ENCODE results near the gene SOD3. TPM values are rescaled to one million over a fixed set of nuclear protein-coding genes. Genes with fewer than 3 reads are reported as not detected.
A peak's percentile ranks its signal among the peaks of the same experiment; 100 is the strongest.

The SOD3 gene
- total RNA-seq, 2 donors from 2014 or later, result 227 to 300 TPM

DNA sequence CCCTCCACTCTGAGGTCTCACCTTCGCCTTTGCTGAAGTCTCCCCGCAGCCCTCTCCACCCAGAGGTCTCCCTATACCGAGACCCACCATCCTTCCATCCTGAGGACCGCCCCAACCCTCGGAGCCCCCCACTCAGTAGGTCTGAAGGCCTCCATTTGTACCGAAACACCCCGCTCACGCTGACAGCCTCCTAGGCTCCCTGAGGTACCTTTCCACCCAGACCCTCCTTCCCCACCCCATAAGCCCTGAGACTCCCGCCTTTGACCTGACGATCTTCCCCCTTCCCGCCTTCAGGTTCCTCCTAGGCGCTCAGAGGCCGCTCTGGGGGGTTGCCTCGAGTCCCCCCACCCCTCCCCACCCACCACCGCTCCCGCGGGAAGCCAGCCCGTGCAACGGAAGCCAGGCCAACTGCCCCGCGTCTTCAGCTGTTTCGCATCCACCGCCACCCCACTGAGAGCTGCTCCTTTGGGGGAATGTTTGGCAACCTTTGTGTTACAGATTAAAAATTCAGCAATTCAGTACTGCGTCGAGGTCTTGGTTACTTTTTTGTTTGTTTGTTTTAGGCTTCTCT is 5.0 kb downstream of the SOD3 start:
- WGBS, result 71% methylated on average over 25 of the region's 25 CpGs
- no peaks in the 10 kb centered on the region for H3K4me1 ChIP-seq (replicated peaks)
- H3K36me3 ChIP-seq, result no peaks in the 10 kb centered on the region
- no peak overlapping the region for H3K27ac ChIP-seq
- H3K9me3 ChIP-seq, result no peaks in the 10 kb centered on the region
- no peaks in the 10 kb centered on the region for H3K27me3 ChIP-seq (replicated peaks; ENCODE audit: insufficient read depth)
- TF ChIP-seq POLR2AphosphoS5 (IDR thresholded peaks at IDR 0.05), result no peak
- no peak for TF ChIP-seq POLR2A (IDR thresholded peaks at IDR 0.05)
- TF ChIP-seq, protein P1, sequence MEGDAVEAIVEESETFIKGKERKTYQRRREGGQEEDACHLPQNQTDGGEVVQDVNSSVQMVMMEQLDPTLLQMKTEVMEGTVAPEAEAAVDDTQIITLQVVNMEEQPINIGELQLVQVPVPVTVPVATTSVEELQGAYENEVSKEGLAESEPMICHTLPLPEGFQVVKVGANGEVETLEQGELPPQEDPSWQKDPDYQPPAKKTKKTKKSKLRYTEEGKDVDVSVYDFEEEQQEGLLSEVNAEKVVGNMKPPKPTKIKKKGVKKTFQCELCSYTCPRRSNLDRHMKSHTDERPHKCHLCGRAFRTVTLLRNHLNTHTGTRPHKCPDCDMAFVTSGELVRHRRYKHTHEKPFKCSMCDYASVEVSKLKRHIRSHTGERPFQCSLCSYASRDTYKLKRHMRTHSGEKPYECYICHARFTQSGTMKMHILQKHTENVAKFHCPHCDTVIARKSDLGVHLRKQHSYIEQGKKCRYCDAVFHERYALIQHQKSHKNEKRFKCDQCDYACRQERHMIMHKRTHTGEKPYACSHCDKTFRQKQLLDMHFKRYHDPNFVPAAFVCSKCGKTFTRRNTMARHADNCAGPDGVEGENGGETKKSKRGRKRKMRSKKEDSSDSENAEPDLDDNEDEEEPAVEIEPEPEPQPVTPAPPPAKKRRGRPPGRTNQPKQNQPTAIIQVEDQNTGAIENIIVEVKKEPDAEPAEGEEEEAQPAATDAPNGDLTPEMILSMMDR (IDR thresholded peaks at IDR 0.05), result no peak
- no peak overlapping the region for H3K4me3 ChIP-seq
- intact Hi-C loops (cut with DNase I), result loop anchor here (5.0 kb wide), 1 partner anchor 52 kb away; no protein-coding TSS in a partner anchor
- DNase-seq (ENCODE audit: low spot score), result no peak

DNA sequence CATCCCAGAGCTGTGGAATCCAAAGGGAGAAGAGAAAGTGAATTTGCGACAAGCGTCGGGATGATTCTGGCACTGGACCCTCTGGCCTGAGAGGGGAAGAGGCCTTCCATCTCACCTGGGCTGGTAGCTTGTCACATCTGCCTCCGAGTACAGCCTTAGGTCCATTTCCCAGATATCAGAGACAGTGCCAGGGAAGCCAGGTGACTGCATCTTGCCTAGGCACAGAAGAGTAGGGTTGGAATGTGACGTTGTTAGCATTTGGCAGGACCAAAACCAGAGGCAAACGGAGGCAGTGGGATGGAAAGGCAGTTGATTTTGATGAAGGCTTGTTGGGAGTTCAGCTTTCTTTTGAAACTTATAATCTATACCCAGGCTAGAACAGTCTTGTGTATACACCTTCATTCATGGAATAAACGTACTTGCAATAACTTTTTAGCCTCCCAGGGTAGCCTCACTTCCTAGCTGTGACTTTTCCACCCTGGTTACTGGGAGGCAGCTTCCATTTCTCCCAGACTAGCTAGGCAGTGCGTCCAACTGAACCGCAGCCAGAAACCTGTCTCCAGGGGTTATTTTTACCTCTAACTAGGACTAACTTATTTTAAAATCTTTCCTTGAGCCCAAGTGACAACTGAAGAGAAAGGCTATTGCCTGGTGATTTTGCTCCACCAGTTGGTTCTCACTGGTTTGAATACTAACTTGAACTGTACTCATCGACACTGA is 5.9 kb downstream of the SOD3 start:
- 74% methylated on average over 10 of the region's 10 CpGs for WGBS
- Histone ChIP-seq H3K4me3 (no peak overlapping the region), H3K9me3 (no peaks in the 10 kb centered on the region), H3K27me3 (replicated peaks; ENCODE audit: insufficient read depth) (no peaks in the 10 kb centered on the region), H3K4me1 (replicated peaks) (no peaks in the 10 kb centered on the region), H3K36me3 (no peaks in the 10 kb centered on the region), H3K27ac (no peak overlapping the region)
- TF ChIP-seq POLR2AphosphoS5 (IDR thresholded peaks at IDR 0.05) (no peak), POLR2A (IDR thresholded peaks at IDR 0.05) (no peak)
- TF ChIP-seq, protein P1 (IDR thresholded peaks at IDR 0.05), result no peak
- DNase-seq (ENCODE audit: low spot score), result no peak
- intact Hi-C loops (cut with DNase I), result loop anchor here (5.0 kb wide), 1 partner anchor 51 kb away; no protein-coding TSS in a partner anchor

DNA sequence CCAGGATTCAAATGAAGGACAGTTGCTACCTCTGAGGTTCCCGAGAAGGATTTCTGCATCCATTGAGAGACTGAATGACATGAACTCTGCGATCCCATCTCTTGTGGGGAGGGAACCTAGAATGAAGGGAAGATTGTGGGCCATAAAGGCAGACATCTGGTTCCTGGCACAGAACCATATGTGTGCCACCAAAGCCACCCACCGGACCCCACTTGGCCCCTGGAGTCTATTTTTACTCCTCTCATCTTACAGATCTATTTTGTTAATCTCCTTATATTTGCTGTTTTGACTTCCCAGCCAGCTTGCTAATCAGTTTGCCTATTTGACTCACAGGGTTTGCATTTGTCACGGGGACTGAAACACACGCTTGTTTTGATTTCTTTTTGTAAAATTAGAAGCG is 7.3 kb downstream of the SOD3 start:
- intact Hi-C loops (cut with DNase I), result loop anchor here (5.0 kb wide), 1 partner anchor 50 kb away; no protein-coding TSS in a partner anchor
- Histone ChIP-seq H3K36me3 (no peaks in the 10 kb centered on the region), H3K4me3 (no peak overlapping the region), H3K9me3 (no peaks in the 10 kb centered on the region), H3K27ac (no peak overlapping the region), H3K4me1 (replicated peaks) (no peaks in the 10 kb centered on the region), H3K27me3 (replicated peaks; ENCODE audit: insufficient read depth) (no peaks in the 10 kb centered on the region)
- WGBS, result 56% methylated on average over 6 of the region's 6 CpGs
- DNase-seq (ENCODE audit: low spot score), result no peak
- TF ChIP-seq, protein P1 (IDR thresholded peaks at IDR 0.05), result no peak
- no peak for TF ChIP-seq POLR2AphosphoS5 (IDR thresholded peaks at IDR 0.05)

DNA sequence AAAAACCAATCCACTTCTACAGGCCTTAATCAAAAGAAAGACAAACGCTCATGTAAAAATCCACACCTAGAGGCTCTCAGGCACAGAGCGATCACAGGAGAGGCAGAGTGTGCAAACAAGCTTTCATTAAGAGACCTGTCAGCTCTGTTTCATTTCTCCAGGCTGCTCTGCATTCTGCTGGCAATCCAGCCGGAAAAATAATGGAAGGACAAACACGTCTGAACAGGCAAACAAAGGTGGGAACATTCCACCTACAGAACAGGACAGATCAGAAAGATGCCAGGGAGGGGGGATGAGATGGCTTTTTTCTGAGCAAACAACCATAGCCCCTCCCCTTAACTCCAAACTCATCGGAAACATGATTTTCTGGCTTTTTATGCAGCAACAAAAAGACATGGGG is 9.7 kb downstream of the SOD3 start:
- intact Hi-C loops (cut with DNase I), result no loop called here
- no peaks in the 10 kb centered on the region for H3K9me3 ChIP-seq
- peak overlapping the region; percentile 72 for H3K27ac ChIP-seq
- H3K4me1 ChIP-seq (replicated peaks), result no peaks in the 10 kb centered on the region
- no peaks in the 10 kb centered on the region for H3K27me3 ChIP-seq (replicated peaks; ENCODE audit: insufficient read depth)
- H3K4me3 ChIP-seq, result no peak overlapping the region
- H3K36me3 ChIP-seq, result no peaks in the 10 kb centered on the region
- 50% methylated on average over 5 of the region's 5 CpGs for WGBS
- TF ChIP-seq, protein P1 (IDR thresholded peaks at IDR 0.05), result no peak
- TF ChIP-seq POLR2AphosphoS5 (IDR thresholded peaks at IDR 0.05) (peak; percentile 86), POLR2A (IDR thresholded peaks at IDR 0.05) (no peak)
- peak; percentile 84 for DNase-seq (ENCODE audit: low spot score)

DNA sequence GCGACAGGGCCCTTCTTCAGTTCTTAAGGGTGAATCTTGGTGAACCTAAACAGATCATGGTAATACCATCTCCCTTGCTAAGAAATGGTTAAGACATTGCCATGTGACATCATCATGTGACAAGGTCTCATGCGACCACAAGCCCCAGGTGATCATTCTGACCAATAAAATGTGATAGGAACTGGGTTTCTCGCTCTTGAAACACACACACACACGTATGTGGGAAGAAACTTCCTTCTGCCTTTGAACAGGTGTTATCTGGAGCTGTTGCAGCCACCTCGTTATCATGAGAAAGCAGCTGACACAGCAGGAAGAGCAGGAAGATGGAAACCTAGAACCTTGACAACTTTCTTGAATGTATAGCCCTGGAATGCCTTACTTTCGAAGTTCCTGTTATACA is 10.2 kb downstream of the SOD3 start:
- peak overlapping the region; percentile 72 for H3K27ac ChIP-seq
- H3K9me3 ChIP-seq, result no peaks in the 10 kb centered on the region
- TF ChIP-seq, protein P1 (IDR thresholded peaks at IDR 0.05), result no peak
- TF ChIP-seq POLR2AphosphoS5 (IDR thresholded peaks at IDR 0.05) (no peak), POLR2A (IDR thresholded peaks at IDR 0.05) (no peak)
- 56% methylated on average over 6 of the region's 6 CpGs for WGBS
- H3K27me3 ChIP-seq (replicated peaks; ENCODE audit: insufficient read depth), result no peaks in the 10 kb centered on the region
- no peaks in the 10 kb centered on the region for H3K4me1 ChIP-seq (replicated peaks)
- intact Hi-C loops (cut with DNase I), result no loop called here
- no peaks in the 10 kb centered on the region for H3K36me3 ChIP-seq
- no peak overlapping the region for H3K4me3 ChIP-seq
- DNase-seq (ENCODE audit: low spot score), result no peak
